Measurements from ENCODE around the gene RNF157. TPM values are rescaled to one million over a fixed set of nuclear protein-coding genes. Genes with fewer than 3 reads are reported as not detected.

The RNF157 gene
- total and polyA plus RNA-seq, 2 of the 4 experiments (the other 2 are of a cell fraction), result 0.54 to 1.3 TPM

DNA sequence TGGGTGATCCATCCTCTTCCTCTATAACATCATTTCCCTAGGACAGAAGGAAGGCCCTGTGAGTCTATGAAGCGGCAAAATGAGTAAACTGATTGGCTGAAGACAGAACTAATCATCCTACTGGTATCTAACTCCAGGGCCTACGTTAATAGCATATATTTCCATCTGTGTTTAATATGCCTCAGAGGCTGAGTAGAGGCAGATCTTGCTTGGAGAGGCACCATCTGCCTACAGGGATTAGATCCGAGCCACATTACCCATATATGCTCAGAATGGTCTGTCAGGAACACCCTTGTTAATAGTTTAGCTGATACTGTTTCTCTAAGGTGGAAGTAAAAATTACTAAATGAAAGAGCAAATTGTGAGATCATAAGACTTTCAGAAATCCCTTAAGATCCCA lies 86.0 kb downstream of the RNF157 start:
- no peak overlapping the region for H3K56ac ChIP-seq (ENCODE audit: extremely low read depth, insufficient read depth, low read length)
- H3K14ac ChIP-seq (replicated peaks; ENCODE audit: low read depth, low read length), result no peak overlapping the region
- BruUV-seq (replicated peaks), result no TSS peak
- H3K9ac ChIP-seq (ENCODE audit: low read depth, low read length), result no peak overlapping the region
- no peak overlapping the region for H2BK120ac ChIP-seq (ENCODE audit: low read depth, low read length)
- H3K4me3 ChIP-seq (ENCODE audit: insufficient read depth, low read depth, low read length), result no peak overlapping the region
- no peaks in the 10 kb centered on the region; the same call in 1 of the 2 replicates for H3K4me1 ChIP-seq (ENCODE audit: control insufficient read depth, insufficient read depth, low read length)
- H3K9me1 ChIP-seq (ENCODE audit: insufficient read depth, low read length), result no peaks in the 10 kb centered on the region; the same call in 1 of the 2 replicates
- H4K20me1 ChIP-seq (ENCODE audit: insufficient read depth, low read length), result no peaks in the 10 kb centered on the region
- no CpG with 5 or more reads among the region's 3 CpGs for WGBS, 2 experiments (ENCODE audit: extremely low coverage in 2 of 2, insufficient read length in 1 of 2)
- intact Hi-C loops (cut with micrococcal nuclease) (no loop called here), dilution Hi-C loops (cut with HindIII; ENCODE audit: low sequenced_read_pairs, unreplicated experiment) (no loop called here), in situ Hi-C loops (cut with MboI; ENCODE audit: low sequenced_read_pairs) (no loop called here)
- no peak overlapping the region for H2BK15ac ChIP-seq (ENCODE audit: low read depth, low read length)
- H2AFZ ChIP-seq (replicated peaks; ENCODE audit: low read length, poor library complexity), result no peak overlapping the region
- H3K27ac ChIP-seq (ENCODE audit: insufficient read depth, low read length), result no peak overlapping the region
- no peaks in the 10 kb centered on the region for H3K36me3 ChIP-seq (ENCODE audit: control insufficient read depth, insufficient read depth, low read length)
- no peak overlapping the region for H4K5ac ChIP-seq (ENCODE audit: low read depth, low read length)
- DNase-seq (peak; percentile 10), ATAC-seq (ENCODE audit: low read depth) (no peak)
- no peak overlapping the region for H4K8ac ChIP-seq (ENCODE audit: low read depth in 2 of 2, low read length in 2 of 2)
- H3K23ac ChIP-seq (ENCODE audit: low read depth, low read length), result no peak overlapping the region
- H3K9me3 ChIP-seq (ENCODE audit: control insufficient read depth, insufficient read depth, low read length), result no peaks in the 10 kb centered on the region
- H3K4ac ChIP-seq (ENCODE audit: low read depth, low read length), result no peak overlapping the region
- ChIA-PET CTCF (no interaction called here), POLR2A (ENCODE audit: unreplicated experiment) (no interaction called here)
- H3K18ac ChIP-seq (ENCODE audit: low read depth, low read length), result no peak overlapping the region
- no peak overlapping the region for H2BK20ac ChIP-seq (ENCODE audit: low read depth, low read length)
- TF ChIP-seq, protein P1, sequence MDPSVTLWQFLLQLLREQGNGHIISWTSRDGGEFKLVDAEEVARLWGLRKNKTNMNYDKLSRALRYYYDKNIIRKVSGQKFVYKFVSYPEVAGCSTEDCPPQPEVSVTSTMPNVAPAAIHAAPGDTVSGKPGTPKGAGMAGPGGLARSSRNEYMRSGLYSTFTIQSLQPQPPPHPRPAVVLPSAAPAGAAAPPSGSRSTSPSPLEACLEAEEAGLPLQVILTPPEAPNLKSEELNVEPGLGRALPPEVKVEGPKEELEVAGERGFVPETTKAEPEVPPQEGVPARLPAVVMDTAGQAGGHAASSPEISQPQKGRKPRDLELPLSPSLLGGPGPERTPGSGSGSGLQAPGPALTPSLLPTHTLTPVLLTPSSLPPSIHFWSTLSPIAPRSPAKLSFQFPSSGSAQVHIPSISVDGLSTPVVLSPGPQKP (IDR thresholded peaks at IDR 0.05; ENCODE audit: borderline replicate concordance, low read depth, low read length), result no peak
- TF ChIP-seq CHD1 (IDR thresholded peaks at IDR 0.05; ENCODE audit: low read depth, low read length), result no peak
- no peak for TF ChIP-seq MAZ (IDR thresholded peaks at IDR 0.05; ENCODE audit: borderline replicate concordance, low read depth, low read length)
- no peak for TF ChIP-seq FOS (IDR thresholded peaks at IDR 0.05; ENCODE audit: low read depth, low read length)
- no peak for TF ChIP-seq POLR2A (IDR thresholded peaks at IDR 0.05; ENCODE audit: low read depth, low read length)
- no peak for TF ChIP-seq NFE2L2 (IDR thresholded peaks at IDR 0.05; ENCODE audit: low read depth, low read length)
- TF ChIP-seq RAD21 (IDR thresholded peaks at IDR 0.05; ENCODE audit: low read length), result no peak
- TF ChIP-seq MXI1 (IDR thresholded peaks at IDR 0.05; ENCODE audit: borderline replicate concordance, low read depth, low read length), result no peak
- TF ChIP-seq MAFK (IDR thresholded peaks at IDR 0.05; ENCODE audit: low read depth, low read length), result no peak
- no peak for TF ChIP-seq RCOR1 (IDR thresholded peaks at IDR 0.05; ENCODE audit: insufficient replicate concordance, low read length)
- TF ChIP-seq SMC3 (IDR thresholded peaks at IDR 0.05; ENCODE audit: low read depth, low read length), result no peak
- TF ChIP-seq, protein P2, sequence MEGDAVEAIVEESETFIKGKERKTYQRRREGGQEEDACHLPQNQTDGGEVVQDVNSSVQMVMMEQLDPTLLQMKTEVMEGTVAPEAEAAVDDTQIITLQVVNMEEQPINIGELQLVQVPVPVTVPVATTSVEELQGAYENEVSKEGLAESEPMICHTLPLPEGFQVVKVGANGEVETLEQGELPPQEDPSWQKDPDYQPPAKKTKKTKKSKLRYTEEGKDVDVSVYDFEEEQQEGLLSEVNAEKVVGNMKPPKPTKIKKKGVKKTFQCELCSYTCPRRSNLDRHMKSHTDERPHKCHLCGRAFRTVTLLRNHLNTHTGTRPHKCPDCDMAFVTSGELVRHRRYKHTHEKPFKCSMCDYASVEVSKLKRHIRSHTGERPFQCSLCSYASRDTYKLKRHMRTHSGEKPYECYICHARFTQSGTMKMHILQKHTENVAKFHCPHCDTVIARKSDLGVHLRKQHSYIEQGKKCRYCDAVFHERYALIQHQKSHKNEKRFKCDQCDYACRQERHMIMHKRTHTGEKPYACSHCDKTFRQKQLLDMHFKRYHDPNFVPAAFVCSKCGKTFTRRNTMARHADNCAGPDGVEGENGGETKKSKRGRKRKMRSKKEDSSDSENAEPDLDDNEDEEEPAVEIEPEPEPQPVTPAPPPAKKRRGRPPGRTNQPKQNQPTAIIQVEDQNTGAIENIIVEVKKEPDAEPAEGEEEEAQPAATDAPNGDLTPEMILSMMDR (conservative IDR thresholded peaks at IDR 0.05; ENCODE audit: low read depth, low read length), result no peak
- no peak overlapping the region for H3K4me2 ChIP-seq (ENCODE audit: low read depth, low read length)
- peaks cover 8% of the 10 kb centered on the region for H3K27me3 ChIP-seq (ENCODE audit: control insufficient read depth, insufficient read depth, low read length)
- no peak overlapping the region for H2AK9ac ChIP-seq (replicated peaks; ENCODE audit: low read depth, low read length, poor library complexity)
- H4K91ac ChIP-seq (ENCODE audit: insufficient read depth, low read depth, low read length), result no peak overlapping the region
- no peaks in the 10 kb centered on the region for H3K79me1 ChIP-seq (ENCODE audit: low read depth in 1 of 2, low read length in 2 of 2)
- no peak overlapping the region for H2BK5ac ChIP-seq (ENCODE audit: low read depth, low read length, poor library complexity, severe bottlenecking)
- H2AK5ac ChIP-seq (ENCODE audit: low read depth, low read length), result no peak overlapping the region

Measured in IMR-90 (cell line).